ENCODE results near the gene TTLL1. TPM values are rescaled to one million over a fixed set of nuclear protein-coding genes. Genes with fewer than 3 reads are reported as not detected.

TTLL1 gene
- total RNA-seq, 4 donors from 2014 or later = 1.6 to 5.6 (median 4.1) TPM

- TF ChIP-seq, protein P1, sequence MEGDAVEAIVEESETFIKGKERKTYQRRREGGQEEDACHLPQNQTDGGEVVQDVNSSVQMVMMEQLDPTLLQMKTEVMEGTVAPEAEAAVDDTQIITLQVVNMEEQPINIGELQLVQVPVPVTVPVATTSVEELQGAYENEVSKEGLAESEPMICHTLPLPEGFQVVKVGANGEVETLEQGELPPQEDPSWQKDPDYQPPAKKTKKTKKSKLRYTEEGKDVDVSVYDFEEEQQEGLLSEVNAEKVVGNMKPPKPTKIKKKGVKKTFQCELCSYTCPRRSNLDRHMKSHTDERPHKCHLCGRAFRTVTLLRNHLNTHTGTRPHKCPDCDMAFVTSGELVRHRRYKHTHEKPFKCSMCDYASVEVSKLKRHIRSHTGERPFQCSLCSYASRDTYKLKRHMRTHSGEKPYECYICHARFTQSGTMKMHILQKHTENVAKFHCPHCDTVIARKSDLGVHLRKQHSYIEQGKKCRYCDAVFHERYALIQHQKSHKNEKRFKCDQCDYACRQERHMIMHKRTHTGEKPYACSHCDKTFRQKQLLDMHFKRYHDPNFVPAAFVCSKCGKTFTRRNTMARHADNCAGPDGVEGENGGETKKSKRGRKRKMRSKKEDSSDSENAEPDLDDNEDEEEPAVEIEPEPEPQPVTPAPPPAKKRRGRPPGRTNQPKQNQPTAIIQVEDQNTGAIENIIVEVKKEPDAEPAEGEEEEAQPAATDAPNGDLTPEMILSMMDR (IDR thresholded peaks at IDR 0.05; ENCODE audit: low read depth) = no peak
Observed at GRCh38 chr22:43009444-43009843, 79.7 kb downstream of the TTLL1 start.

- TF ChIP-seq, protein P1 (IDR thresholded peaks at IDR 0.05; ENCODE audit: low read depth) = no peak
Observed at GRCh38 chr22:43008921-43009320, 80.3 kb downstream of the TTLL1 start.

- TF ChIP-seq, protein P1 (IDR thresholded peaks at IDR 0.05; ENCODE audit: low read depth) = no peak
Observed at GRCh38 chr22:43008509-43008908, 80.7 kb downstream of the TTLL1 start.

DNA sequence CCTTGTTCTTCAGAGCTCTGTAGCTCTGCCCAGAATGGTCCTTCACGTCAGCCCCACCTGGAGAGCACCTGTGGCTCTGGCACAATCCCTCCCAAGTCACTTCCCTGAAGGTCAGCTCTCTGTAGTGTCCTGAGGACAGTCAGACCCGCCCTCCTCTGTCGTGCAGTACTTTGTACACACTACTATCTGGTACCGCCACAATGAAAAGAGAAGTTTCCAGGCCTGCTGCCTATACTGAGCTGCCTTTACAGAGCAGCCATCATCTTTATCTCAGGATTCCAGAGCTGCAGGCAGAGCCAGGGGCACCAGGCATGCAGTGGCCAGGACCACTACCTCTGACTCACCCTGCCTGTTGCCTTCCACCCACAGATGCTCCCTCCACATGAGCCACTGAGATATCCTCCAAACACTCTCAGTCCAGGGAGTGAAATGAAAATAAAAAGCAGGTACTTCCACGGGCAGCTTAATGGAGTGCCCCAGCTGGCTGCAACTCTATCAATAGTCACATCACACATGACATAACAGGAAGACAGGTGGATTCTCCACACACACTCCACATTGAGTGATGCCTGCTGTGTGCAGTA is 81.6 kb downstream of the TTLL1 start:
- TF ChIP-seq, protein P1 (IDR thresholded peaks at IDR 0.05; ENCODE audit: low read depth) = no peak

- TF ChIP-seq, protein P1 (IDR thresholded peaks at IDR 0.05; ENCODE audit: low read depth) = no peak
Observed at GRCh38 chr22:43006753-43007152, 82.4 kb downstream of the TTLL1 start.

DNA sequence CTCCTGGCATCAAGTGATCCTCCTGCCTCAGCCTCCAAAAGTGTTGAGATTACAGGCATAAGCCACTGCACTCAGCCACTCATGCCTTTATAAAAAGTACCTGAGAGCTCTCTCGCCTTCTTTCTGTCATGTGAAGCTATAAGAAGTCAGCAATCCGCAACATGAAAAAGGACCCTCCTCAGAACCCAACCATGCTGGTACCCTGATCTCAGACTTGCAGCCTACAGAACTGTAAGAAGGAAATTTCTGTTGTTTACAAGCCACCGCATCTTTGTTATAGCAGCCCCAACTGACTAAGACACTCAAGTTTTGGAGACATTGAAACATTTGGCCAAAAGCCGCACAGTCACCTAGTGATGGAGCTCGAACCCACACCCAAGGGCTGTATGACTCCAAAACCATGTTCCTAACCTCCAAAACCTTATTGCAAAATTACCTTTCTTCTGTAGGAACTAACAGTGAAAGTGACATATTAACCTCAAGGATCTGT is 83.1 kb downstream of the TTLL1 start:
- TF ChIP-seq, protein P1 (IDR thresholded peaks at IDR 0.05; ENCODE audit: low read depth) = no peak

- TF ChIP-seq, protein P1 (IDR thresholded peaks at IDR 0.05; ENCODE audit: low read depth) = no peak
Observed at GRCh38 chr22:43005106-43005505, 84.1 kb downstream of the TTLL1 start.
